A549 (cell line): ENCODE results near the gene ASPN.

ENCODE experiments used
- CHD4 ChIP-seq: fragments of 200-600 bp; sonication (generic); IDR thresholded peaks from 2 replicates; pipeline ENCODE4 v1.6.1; 2016; ENCODE audit warnings: antibody characterized with exemption, mild to moderate bottlenecking, borderline replicate concordance
- CTCF ChIP-seq: fragments of >200 bp; sonication (Bioruptor Twin); formaldehyde crosslinking; IDR thresholded peaks from 3 replicates; pipeline ENCODE4 v1.5.1; 2016
- EP300 ChIP-seq, 2 experiments: fragments of >200 bp; sonication (Bioruptor Twin); formaldehyde crosslinking; IDR thresholded peaks; 2 replicates in 1 of 2; 3 replicates in 1 of 2; pipeline ENCODE4 v1.6.1; 2016 to 2017
- JUN ChIP-seq, 2 experiments: fragments of >200 bp; sonication (Bioruptor Twin); formaldehyde crosslinking; IDR thresholded peaks; 2 replicates in 1 of 2; 3 replicates in 1 of 2; pipeline ENCODE4 v1.6.1; 2016 to 2017
- POLR2A ChIP-seq: IDR thresholded peaks from 2 replicates; pipeline ENCODE4 v1.6.1; 2012; ENCODE audit warnings: mild to moderate bottlenecking, low read length

GRCh38 chr9:92407818-92408217 is 74.5 kb downstream of the ASPN start:
- TF ChIP-seq CTCF (no peak), POLR2A (no peak), EP300 (IDR thresholded peaks at IDR 0.05) (no peak), CHD4 (no peak), JUN (IDR thresholded peaks at IDR 0.05) (no peak)
